Stimulated activated CD4-positive, alpha-beta T cell treated with anti-CD3 and anti-CD28 coated beads, TNF-alpha, amount 100 ng/mL, for 24 hours (primary cell): ENCODE measurements around the gene PPP1R26.

ENCODE experiments used
- DNase-seq, 3 experiments: peaks; one replicate each; pipeline ENCODE4 v3.0.0-alpha.2; 2020; ENCODE audit warnings: low read depth in 3 of 3

Gene PPP1R26

DNA sequence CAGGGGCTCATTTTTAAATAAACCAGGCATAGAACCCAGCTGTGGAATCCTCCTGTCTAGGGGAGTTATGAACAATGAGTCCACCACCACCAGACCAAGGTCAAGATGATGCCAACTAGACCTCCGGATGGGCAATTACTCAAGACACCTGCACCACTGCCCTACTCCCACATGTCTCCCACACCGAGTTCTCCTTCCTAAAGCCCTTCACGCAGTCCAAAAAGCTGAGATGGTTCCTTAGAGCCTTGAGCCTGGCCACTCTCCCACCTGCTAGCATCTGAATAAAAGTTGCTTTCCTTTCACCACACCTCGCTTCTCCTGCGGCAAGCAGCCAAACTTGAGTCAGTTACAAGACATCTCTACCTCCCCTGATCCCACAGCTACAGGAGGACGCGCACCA is 15.4 kb upstream of the PPP1R26 start:
- DNase-seq, result no peak

DNA sequence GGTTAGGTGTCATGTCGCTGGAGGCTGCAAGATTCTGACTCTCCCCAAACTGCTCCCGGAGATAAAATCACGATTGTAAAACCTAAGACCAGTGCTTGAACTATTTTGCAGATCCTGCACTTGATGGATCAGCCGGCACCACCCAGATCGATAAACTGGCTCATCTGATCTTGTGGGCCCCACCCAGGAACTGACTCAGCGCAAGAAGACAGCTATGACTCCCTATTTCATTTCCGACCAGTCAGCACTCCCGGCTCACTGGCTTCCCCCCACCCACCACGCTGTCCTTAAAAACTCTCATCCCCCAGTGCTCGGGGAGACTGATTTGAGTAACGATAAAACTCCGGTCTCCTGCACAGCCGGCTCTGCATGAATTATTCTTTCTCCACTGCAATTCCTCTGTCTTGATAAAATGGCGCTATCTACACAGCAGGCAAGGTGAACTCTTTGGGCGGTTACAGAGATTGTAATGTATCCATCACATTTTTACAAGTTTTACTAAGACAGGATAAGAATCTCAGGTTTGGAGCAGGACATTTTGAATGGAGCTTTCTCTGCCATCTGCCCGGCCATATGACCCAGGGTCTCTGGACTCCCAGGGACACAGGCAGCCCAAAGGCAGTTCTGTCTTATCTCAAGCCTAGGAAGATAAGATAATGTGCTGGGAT is 10.6 kb upstream of the PPP1R26 start:
- DNase-seq, result peak; percentile 33 to 59 (median 37)

- DNase-seq, result no peak
These were observed 7.6 kb upstream of the PPP1R26 start for GRCh38 chr9:135471791-135472640.

- no peak for DNase-seq
These were observed 5.5 kb upstream of the PPP1R26 start for GRCh38 chr9:135473972-135474543.

- DNase-seq, result no peak
These were observed 4.7 kb upstream of the PPP1R26 start for GRCh38 chr9:135474915-135475314.

- DNase-seq, result no peak
These were observed 2.8 kb upstream of the PPP1R26 start for GRCh38 chr9:135476561-135477355.

DNA sequence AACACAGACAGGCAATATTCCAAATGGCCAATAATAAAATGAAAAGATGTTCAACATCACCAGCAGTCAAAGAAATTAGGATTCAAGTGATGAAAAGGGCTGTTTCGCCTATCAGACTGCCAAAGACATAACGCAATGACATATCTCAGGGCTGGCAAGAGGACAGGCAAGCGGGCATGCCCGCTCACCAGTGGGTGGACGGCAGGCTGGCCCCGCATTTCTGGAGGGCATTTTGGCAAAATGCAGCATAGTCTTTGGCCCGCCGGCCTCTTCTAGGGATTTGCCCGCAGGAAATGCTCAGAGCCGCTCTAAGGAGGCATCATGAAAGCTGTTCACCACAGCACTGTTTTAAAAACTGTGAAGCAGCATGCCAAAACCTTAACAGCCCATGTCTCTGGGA is 1.4 kb upstream of the PPP1R26 start:
- no peak for DNase-seq

- DNase-seq, result no peak
These were observed 633 bp upstream of the PPP1R26 start for GRCh38 chr9:135478829-135479468.

DNA sequence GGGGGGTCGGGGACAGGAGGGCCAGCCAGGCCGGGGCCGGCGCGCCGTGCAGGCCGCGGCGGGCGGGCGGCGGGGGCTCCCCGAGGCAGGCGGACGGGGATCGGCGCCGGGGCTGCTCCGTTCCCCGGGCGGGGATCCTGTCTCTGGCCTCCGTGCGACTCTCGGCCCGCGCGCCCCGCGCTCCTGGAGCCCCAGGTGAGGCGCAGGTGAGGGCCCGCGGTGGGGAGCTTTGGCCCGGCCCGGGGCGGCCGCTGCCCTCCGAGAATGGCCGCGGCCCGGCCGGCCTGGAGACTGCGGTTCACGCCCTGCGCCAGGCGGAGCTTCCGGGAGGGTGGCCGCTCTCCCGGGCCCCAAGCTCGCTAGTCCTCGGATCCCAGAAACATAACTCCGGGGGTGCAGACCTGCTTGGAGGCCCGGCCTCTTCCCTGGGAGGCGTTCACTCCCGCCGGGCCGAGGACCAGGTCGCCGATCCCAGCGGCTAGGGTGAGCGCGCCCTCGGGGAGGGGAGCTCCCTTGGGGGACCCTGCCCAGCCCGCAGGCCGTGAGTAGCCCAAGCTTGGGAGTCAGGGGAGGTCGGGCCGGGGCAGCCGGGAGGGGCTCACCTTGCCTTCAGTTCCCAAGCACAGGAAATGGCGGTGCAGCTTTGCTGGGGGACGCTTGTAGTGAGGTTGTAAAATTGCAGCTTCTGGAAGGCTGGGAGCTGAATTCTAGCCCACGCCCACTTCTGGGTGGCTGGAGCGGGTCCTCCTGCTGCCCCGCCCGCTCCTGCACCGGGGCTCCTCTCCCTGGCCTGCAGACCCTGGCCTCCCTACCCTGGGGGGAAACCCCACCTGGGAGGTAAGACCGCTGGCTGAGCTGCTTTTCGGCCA is 723 bp downstream of the PPP1R26 start:
- DNase-seq, result no peak

GRCh38 chr9:135480940-135481310 is 1.3 kb downstream of the PPP1R26 start:
- no peak for DNase-seq

- no peak for DNase-seq
These were observed 2.6 kb downstream of the PPP1R26 start for GRCh38 chr9:135482015-135482754.

GRCh38 chr9:135484460-135485277 is 5.1 kb downstream of the PPP1R26 start:
- DNase-seq, result no peak

GRCh38 chr9:135485385-135485784 is 5.8 kb downstream of the PPP1R26 start:
- no peak for DNase-seq

GRCh38 chr9:135485832-135486231 is 6.2 kb downstream of the PPP1R26 start:
- no peak for DNase-seq

GRCh38 chr9:135486267-135487065 is 6.9 kb downstream of the PPP1R26 start:
- DNase-seq, result no peak

DNA sequence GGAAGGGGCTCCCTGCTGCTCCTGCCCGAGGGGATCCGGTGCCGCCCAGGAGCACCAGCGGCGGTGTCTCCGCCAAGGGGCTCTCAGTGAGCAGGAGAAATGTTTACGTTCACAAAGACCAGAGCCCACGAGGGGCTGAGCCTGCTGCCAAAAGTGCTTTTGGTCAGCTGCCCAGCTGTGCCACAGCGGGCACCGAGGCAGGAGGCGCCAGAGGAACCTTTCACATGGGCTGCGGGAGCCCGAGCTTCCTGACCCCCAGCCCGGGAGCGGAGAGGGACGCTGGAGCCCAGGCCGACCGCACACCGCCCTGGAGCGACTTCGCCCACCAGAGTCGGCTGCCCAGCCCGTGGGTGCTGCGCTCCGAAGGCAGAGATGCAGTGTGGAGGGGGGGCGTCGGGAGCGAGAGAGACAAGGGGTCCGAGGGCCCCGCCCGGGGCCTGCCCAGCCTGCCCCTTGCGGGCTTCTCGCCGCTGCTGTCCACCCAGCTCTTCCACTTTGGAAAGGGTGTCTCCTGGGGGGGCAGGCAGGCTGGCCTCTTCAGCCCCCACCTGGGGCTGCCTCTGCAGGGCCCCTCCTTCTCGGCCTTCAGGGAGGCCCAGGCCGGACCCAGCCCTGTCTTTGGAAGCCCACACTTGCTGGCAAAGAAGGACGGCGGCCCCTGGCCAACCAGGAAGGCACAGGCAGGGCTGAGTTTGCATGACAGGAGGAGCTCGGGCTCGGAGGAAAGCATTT is 7.9 kb downstream of the PPP1R26 start:
- DNase-seq, result no peak

GRCh38 chr9:135488013-135488330 is 8.4 kb downstream of the PPP1R26 start:
- DNase-seq, result no peak

DNA sequence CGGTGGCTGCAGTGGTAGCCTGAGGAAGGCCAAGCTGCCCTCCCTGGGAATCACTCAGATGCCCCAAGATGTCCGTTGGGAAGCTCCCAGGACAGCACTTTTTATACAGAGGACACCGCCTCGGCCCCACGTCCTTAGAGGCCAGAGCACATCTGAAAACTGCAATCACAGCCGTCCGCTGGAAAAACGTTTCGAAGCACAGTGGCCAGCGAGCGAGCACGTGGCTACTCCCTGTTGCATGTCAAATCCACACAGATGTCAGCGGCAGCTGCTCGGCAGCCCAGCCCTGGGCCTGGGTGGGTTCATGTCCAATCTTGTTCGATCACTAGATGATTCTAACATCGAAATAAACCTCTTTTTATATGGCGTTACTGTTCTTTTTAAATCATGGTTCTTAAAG is 8.9 kb downstream of the PPP1R26 start:
- no peak for DNase-seq
